NCI-H1092 (cell line): ENCODE data around the gene ZBTB24.

Experiments used
- DNase-seq: peaks from one replicate; lab custom pipeline; 2025; lab: John Stamatoyannopoulos, UW

The ZBTB24 gene

DNA sequence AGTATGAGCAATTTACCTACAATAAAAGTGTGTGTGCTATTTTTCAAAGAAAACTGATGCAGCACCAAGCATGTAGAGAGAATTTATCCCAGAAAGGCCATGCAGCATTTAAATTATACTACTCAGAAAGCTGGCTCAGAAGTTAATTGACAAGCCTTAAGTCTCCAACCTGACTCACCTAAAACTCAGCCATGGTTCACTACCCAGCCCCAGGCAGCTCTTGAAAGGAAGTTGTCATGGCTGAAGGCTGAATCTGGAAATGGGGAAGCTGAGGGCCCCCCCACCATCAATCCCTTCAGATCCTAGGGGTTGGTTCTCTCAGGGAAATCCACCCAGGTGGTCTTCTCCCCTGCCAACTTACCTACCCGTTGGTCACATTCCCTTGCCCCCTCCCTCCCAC is 62.3 kb downstream of the ZBTB24 start:
- DNase-seq, result no peak

DNA sequence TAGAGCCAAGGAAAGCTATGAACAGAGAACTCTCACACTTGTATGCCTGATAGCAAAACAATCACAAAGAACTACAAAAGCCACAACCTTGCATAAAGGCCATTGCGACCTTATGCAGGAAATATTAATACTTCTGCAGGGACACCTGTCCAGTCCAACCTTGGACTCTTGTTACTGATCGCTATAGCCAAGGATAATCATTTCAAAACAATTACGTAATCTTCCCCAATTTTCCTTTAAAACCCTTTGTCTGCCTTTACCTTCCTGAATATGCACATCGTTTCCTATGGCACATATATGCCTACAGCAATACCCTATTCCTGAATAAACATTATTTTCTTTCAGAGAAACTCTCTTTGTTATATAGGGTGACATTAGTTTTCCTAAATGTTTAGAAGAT is 65.4 kb downstream of the ZBTB24 start:
- DNase-seq, result no peak
